Activated naive CD4-positive, alpha-beta T cell treated with anti-CD3 and anti-CD28 coated beads, Interleukin-2, amount 50 U/mL, for 24 hours (primary cell): ENCODE results near the gene CDC6.

Experiments
- H3K27ac Mint-ChIP-seq: one replicate; pipeline ENCODE4 v1.8.0; 2021; ENCODE audit warnings: mild to moderate bottlenecking, mixed read lengths
- H3K27me3 Mint-ChIP-seq: one replicate; pipeline ENCODE4 v1.8.0; 2021; ENCODE audit warnings: mixed read lengths
- H3K36me3 Mint-ChIP-seq: one replicate; pipeline ENCODE4 v1.8.0; 2021; ENCODE audit warnings: mixed read lengths
- H3K4me1 Mint-ChIP-seq: one replicate; pipeline ENCODE4 v1.8.0; 2021; ENCODE audit warnings: mixed read lengths
- H3K4me3 Mint-ChIP-seq: one replicate; pipeline ENCODE4 v1.8.0; 2021; ENCODE audit warnings: mild to moderate bottlenecking, mixed read lengths
- H3K9me3 Mint-ChIP-seq: one replicate; pipeline ENCODE4 v1.8.0; 2021; ENCODE audit warnings: mixed read lengths

CDC6 gene

GRCh38 chr17:40313668-40314583, 26.2 kb downstream of the CDC6 start:
- Mint-ChIP-seq H3K4me3 (no peak overlapping the region), H3K27ac (peak overlapping the region; percentile 51), H3K36me3 (no peaks in the 10 kb centered on the region), H3K4me1 (peaks cover 57% of the 10 kb centered on the region), H3K9me3 (no peaks in the 10 kb centered on the region), H3K27me3 (no peaks in the 10 kb centered on the region)

DNA sequence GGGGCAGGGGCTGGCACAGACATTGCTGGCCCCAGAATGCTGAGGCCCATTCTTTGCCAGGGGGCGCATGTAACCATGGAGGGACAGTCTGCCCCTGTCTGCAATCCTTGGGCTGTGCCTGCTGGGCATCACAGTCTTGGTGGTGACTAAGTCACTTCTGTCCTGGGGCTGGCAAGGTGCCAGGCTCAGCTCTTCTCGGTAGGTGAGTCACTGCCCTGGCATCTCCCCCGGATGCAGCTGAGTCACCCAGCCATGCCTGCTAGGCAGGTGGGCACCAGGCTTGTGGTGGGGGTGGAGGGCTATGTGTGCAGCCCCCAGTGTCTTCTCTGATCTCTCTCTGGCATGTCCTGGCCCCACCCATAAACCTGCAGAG, 26.9 kb downstream of the CDC6 start:
- Mint-ChIP-seq H3K9me3 (no peaks in the 10 kb centered on the region), H3K4me1 (peaks cover 57% of the 10 kb centered on the region), H3K27ac (peak overlapping the region; percentile 25), H3K27me3 (no peaks in the 10 kb centered on the region), H3K36me3 (no peaks in the 10 kb centered on the region), H3K4me3 (peak overlapping the region; percentile 6)

GRCh38 chr17:40315206-40315605, 27.5 kb downstream of the CDC6 start:
- no peaks in the 10 kb centered on the region for H3K27me3 Mint-ChIP-seq
- H3K4me3 Mint-ChIP-seq, result no peak overlapping the region
- no peaks in the 10 kb centered on the region for H3K9me3 Mint-ChIP-seq
- peaks cover 2% of the 10 kb centered on the region for H3K36me3 Mint-ChIP-seq
- peaks cover 63% of the 10 kb centered on the region for H3K4me1 Mint-ChIP-seq
- no peak overlapping the region for H3K27ac Mint-ChIP-seq

- Mint-ChIP-seq H3K27ac (peak overlapping the region; percentile 46), H3K36me3 (peaks cover 2% of the 10 kb centered on the region), H3K4me1 (peaks cover 67% of the 10 kb centered on the region), H3K27me3 (no peaks in the 10 kb centered on the region), H3K4me3 (peak overlapping the region; percentile 11), H3K9me3 (no peaks in the 10 kb centered on the region)
Measured at GRCh38 chr17:40315678-40316570, 28.2 kb downstream of the CDC6 start.

DNA sequence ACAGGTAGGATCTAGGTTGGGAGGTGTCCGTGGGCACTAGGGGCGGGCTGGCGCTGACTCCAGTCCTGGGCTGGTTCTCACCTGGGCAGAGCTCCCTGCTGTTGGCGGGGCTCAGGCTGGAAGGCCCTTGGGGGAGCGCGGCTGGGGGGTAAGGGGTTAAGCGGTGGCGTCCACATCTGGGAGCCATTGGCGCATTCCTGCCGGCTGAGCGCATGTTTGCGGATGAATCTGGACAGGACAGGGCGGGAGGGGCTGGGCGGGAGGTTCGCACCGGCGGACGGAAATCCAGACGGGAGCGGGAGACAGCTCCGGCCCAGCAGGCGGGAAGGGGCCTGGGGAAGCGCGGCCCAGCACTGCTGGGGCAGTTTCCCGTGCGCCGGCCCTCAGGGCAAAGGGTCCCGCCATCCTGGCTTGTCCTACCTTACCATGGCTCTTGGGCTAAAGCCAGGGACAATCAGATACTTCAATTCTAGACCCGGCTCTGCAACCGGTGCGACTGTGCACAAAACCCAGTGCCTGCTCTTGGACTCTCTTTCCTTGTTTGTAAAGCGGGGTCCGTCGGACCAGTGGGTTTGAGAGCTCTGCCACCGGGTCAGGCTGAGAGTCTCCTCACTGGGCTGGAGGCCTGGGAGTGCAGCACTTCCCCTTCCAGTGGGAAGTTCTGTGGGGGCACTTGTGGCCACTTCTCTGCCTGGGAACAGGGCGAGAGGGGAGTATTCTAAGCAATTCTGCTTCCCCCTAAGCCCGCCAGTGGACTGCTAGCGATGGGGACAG, 29.1 kb downstream of the CDC6 start:
- Mint-ChIP-seq H3K36me3 (peaks cover 2% of the 10 kb centered on the region), H3K4me1 (peaks cover 65% of the 10 kb centered on the region), H3K9me3 (no peaks in the 10 kb centered on the region), H3K27ac (peak overlapping the region; percentile 46), H3K27me3 (no peaks in the 10 kb centered on the region), H3K4me3 (peak overlapping the region; percentile 97)

DNA sequence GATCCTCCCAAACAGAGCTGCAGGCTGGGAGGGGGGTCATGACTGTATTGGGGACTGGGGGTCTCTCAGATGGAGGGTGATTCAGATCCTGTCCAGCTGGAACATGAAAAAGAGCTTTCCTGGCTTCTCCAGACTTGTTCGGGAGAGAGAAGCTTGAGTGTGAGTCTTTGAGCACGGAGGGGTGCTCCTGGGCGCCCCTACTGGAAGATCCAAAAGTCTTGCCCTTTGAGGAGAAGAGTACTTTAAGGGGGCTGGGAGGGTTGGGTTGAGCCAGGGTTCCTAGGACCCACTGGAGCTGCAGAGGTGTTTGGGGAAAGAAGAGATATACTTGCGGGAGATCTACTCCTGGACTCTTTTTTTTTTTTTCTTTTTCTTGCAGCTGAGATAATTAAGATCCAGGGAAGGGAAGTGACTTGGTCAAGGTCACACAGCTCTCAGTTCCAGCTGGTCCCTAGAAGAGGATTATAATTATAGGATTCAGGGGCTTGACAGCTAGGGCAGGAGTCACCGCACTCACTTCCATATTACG, 29.7 kb downstream of the CDC6 start:
- Mint-ChIP-seq H3K4me3 (peak overlapping the region; percentile 97), H3K36me3 (peaks cover 2% of the 10 kb centered on the region), H3K27me3 (no peaks in the 10 kb centered on the region), H3K27ac (peak overlapping the region; percentile 94), H3K9me3 (no peaks in the 10 kb centered on the region), H3K4me1 (peaks cover 60% of the 10 kb centered on the region)

DNA sequence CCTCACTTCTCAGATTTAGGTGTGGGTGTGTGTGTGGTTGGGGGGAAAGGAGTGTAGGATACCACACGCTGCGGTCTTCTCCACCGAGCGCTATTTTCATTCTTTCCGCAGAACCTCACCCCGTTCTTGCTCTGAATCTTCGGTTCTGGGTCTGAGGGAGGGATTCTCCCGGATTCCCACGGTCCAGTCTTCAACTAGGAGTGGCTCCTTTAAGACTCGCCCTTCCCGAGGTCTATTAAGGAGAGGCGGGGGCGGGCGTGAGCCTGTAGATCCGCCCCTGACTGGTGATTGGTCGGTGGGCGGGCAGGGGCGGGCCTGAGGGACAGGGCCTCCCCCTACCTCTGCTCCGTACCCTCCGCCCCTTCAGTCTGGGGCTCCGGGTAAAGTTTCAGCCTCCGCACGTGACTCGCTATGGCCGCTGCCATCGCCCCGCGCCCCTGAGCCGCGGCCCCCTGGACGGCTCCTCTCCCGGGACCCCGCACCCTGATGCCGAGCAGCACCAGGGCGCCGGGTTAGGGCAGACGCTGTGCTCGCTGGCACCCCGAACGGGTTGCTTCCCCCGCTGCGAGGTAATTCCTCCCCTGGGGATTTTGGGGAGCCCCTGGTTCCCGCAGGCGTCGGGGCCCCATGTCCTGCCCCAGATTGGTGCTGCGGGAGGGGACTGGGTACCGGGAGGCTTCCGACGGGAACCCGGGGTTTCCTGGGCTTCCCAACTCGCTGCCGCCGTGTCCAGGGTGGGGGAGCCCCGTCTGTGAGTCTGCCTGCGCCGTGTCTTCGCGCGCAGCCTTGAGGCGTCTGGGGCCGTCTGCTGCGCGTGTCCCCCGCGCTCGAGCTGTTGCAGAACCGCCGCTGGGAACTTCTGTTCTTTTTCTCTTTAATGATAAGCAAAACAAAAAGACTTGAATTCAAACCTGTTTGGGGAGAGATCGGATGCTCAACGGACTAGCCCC, 30.5 kb downstream of the CDC6 start:
- Mint-ChIP-seq H3K9me3 (no peaks in the 10 kb centered on the region), H3K4me3 (peak overlapping the region; percentile 97), H3K36me3 (peaks cover 2% of the 10 kb centered on the region), H3K27me3 (no peaks in the 10 kb centered on the region), H3K27ac (peak overlapping the region; percentile 94), H3K4me1 (peaks cover 64% of the 10 kb centered on the region)

GRCh38 chr17:40318830-40319391, 31.2 kb downstream of the CDC6 start:
- peaks cover 67% of the 10 kb centered on the region for H3K4me1 Mint-ChIP-seq

GRCh38 chr17:40319651-40320540, 32.2 kb downstream of the CDC6 start:
- Mint-ChIP-seq H3K36me3 (peaks cover 2% of the 10 kb centered on the region), H3K4me3 (peak overlapping the region; percentile 97), H3K4me1 (peaks cover 67% of the 10 kb centered on the region), H3K27ac (peak overlapping the region; percentile 94), H3K27me3 (no peaks in the 10 kb centered on the region), H3K9me3 (no peaks in the 10 kb centered on the region)

More at GRCh38 chr17:40318830-40319391, 31.2 kb downstream of the CDC6 start:
- peak overlapping the region; percentile 94 for H3K27ac Mint-ChIP-seq
- peak overlapping the region; percentile 97 for H3K4me3 Mint-ChIP-seq
- H3K36me3 Mint-ChIP-seq, result peaks cover 2% of the 10 kb centered on the region
- H3K27me3 Mint-ChIP-seq, result no peaks in the 10 kb centered on the region
- no peaks in the 10 kb centered on the region for H3K9me3 Mint-ChIP-seq

DNA sequence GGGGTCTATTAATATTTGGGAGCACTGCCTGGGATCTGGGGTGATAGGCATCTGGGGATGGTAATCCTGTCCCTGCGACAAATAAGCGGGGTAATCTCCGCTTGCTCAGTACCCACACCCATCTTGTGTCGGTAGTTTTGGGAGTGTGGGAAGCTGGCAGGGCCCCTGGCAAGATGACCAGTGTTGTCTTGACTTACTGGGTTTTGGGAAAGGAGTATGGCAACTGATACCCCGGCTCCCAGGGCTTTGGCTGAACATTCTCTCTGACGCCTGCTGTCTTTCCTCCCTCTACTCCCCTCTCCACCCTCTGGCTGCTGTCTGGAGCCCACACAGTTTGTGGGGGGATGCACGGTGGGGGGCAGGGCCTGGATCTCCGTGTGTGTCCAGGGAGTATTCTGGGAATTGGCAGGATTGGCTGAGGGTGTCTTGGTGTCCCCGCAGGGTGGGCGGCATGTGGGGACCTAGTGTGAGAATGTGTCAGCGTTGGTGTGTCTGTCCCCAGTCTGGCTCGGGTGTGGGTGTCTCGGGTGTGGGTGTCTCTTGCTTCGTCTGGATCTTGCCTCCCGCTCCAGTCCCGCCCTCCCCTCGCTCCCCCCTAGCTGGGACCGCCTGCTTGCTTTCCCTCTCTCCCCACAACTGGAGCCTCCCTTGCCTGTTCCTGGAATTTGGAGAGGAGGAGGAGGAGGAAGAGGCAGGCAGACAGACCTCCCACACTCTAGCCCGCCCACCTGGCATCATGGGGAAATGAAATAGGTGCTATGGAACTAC, 33.3 kb downstream of the CDC6 start:
- no peaks in the 10 kb centered on the region for H3K27me3 Mint-ChIP-seq
- H3K4me1 Mint-ChIP-seq, result peaks cover 65% of the 10 kb centered on the region
- H3K36me3 Mint-ChIP-seq, result peaks cover 2% of the 10 kb centered on the region
- H3K9me3 Mint-ChIP-seq, result no peaks in the 10 kb centered on the region
- peak overlapping the region; percentile 99 for H3K27ac Mint-ChIP-seq
- peak overlapping the region; percentile 97 for H3K4me3 Mint-ChIP-seq

- H3K27ac Mint-ChIP-seq, result peak overlapping the region; percentile 99
- H3K4me3 Mint-ChIP-seq, result peak overlapping the region; percentile 97
- H3K4me1 Mint-ChIP-seq, result peaks cover 65% of the 10 kb centered on the region
- H3K27me3 Mint-ChIP-seq, result no peaks in the 10 kb centered on the region
- no peaks in the 10 kb centered on the region for H3K9me3 Mint-ChIP-seq
- peaks cover 2% of the 10 kb centered on the region for H3K36me3 Mint-ChIP-seq
Measured at GRCh38 chr17:40321524-40321929, 33.8 kb downstream of the CDC6 start.

GRCh38 chr17:40321961-40322357, 34.3 kb downstream of the CDC6 start:
- Mint-ChIP-seq H3K36me3 (peaks cover 2% of the 10 kb centered on the region), H3K4me3 (peak overlapping the region; percentile 97), H3K4me1 (peaks cover 68% of the 10 kb centered on the region), H3K27me3 (no peaks in the 10 kb centered on the region), H3K9me3 (no peaks in the 10 kb centered on the region), H3K27ac (peak overlapping the region; percentile 99)
